GM13976 (cell line): ENCODE results near the gene RARS2.

Experiments used
- DNase-seq: peaks from one replicate; pipeline ENCODE4 v3.0.0; 2012; ENCODE audit warnings: low spot score
- in situ Hi-C: fragments of 300-500 bp; cut with MboI; formaldehyde crosslinking; loops from one replicate; pipeline ENCODE4 v1.12.0; 2022; ENCODE audit warnings: low sequenced_read_pairs, mixed read lengths, inconsistent platforms; ENCODE audit not compliant: unreplicated experiment
- TF ChIP-seq, protein P1 (sequence below): IDR thresholded peaks from 2 replicates; pipeline ENCODE4 v1.5.1; 2012; ENCODE audit warnings: borderline replicate concordance, mild to moderate bottlenecking; ENCODE audit not compliant: insufficient read depth; ENCODE audit errors: extremely low read depth, missing control alignments, control extremely low read depth

Gene RARS2

DNA sequence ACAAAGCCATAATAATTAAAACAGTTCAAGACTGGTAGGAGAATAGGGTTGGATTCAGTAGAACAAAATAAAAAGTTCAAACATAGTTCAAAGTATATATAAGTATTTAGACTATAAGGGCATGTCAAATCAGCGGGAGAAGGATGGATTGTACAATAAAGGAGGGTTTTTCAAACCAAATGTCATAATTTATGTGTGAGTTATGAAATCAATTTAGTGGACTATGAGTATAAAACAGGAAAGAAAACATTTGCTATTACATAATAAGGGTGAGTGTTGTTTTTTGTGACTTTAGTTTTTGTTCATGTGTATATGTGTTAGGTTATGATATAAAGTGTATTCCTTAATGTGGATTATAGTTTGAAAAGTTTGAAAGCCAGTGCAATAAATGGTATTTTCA lies 10.8 kb upstream of the RARS2 start:
- in situ Hi-C loops, result no loop called here
- TF ChIP-seq, protein P1, sequence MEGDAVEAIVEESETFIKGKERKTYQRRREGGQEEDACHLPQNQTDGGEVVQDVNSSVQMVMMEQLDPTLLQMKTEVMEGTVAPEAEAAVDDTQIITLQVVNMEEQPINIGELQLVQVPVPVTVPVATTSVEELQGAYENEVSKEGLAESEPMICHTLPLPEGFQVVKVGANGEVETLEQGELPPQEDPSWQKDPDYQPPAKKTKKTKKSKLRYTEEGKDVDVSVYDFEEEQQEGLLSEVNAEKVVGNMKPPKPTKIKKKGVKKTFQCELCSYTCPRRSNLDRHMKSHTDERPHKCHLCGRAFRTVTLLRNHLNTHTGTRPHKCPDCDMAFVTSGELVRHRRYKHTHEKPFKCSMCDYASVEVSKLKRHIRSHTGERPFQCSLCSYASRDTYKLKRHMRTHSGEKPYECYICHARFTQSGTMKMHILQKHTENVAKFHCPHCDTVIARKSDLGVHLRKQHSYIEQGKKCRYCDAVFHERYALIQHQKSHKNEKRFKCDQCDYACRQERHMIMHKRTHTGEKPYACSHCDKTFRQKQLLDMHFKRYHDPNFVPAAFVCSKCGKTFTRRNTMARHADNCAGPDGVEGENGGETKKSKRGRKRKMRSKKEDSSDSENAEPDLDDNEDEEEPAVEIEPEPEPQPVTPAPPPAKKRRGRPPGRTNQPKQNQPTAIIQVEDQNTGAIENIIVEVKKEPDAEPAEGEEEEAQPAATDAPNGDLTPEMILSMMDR, result no peak
- no peak for DNase-seq

DNA sequence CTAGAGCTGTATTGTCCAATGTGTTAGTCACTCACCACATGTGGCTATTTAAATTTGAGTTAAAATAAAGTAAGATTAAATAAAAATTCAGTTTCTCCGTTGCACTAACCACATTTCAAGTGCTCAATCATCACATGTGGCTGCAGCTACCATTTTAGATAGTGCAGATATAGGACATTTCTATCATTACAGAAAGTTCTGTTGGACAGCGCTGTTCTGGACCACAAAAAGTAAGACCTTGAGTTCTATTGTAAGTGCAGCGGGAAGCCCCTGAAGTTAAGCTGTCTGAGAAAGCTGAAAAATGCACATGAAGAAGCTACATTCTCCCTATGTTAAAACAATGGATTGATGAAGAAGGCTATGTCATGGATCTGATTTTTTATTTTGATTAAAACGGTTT lies 1.2 kb upstream of the RARS2 start:
- TF ChIP-seq, protein P1, result no peak
- in situ Hi-C loops, result no loop called here
- DNase-seq, result no peak

DNA sequence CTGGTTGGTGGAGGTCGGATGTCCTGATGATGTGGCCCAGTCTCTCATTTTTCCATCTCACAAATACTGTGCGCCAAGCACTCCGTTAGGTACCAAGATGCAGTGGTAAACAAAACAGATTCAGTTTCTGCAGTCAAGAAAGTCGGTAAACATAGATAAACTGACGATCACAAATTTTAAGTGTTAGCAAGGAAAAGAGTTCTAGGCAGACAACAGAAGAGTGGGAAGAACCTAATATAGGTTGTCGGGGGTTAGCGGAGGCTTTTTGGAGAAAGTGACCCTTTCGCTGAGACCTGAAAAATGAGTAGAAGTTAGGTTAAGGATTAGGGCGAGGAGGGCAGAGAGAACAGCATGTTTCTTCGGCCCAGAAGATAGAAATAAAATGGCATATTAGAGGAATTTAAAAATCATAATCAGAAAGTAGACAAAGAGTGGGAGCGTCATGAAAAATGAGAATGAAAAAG lies 662 bp upstream of the RARS2 start:
- TF ChIP-seq, protein P1, result no peak
- in situ Hi-C loops, result no loop called here
- DNase-seq, result no peak

DNA sequence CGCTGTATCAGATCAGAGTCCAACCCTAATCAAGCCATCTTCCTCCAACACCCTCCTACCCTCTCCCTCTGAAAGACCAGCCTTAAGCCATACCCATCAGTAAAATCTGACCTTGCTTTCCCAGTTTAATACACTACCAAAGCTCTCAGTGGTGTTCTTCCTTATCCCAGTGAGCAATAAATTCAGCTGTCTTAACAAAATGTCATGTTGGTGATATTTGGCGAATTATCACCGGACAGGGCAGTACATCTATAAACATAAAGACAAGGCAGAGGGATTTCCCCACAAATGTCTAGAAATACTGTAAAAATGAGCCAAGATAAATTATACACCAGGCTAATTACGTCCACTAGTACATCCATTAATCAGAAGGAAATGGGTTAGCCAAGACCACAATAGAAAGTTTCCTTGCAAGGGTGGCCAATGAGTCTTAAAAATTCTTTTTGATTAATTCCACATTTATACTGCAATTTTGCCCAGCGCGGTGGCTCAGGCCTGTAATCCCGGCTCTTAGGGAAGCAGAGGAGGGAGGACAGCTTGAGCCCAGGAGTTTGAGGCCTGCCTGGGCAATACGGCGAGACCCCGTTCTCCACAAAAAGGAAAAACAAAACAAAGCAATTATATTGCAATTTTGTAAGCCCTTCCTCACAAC lies 905 bp downstream of the RARS2 start:
- TF ChIP-seq, protein P1, result no peak
- in situ Hi-C loops, result no loop called here
- DNase-seq, result no peak

DNA sequence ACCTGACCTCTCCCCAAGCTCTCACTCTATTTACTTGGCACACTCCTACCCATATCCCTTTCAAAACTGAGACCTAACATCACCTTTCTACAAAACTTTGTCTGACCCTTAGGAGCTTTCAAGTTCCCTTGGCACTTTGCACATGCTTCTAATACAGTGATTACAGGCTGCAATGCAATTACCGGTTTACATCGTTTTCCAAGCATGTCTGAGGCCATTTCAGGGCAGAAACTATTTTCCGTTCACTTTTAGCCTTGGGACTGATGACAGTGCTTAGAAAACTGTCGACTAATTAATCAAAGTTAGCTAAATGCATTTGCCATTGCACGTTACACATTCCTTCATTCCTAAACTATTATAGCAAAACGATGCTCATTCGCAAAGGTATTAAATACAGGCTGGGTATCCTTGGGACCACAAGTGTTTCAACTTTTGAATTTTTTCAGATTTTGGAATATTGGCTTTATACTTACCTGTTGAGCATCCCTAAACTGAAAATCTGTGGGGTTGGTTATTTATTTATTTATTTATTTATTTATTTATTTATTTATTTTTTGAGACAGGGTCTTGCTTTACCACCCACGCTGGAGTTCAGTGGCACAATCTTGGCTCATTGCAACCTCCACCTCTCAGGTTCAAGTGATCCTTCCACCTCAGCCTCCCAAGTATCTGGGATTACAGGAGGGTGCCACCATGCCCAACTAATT lies 3.3 kb downstream of the RARS2 start:
- in situ Hi-C loops, result no loop called here
- TF ChIP-seq, protein P1, result no peak
- DNase-seq, result no peak

DNA sequence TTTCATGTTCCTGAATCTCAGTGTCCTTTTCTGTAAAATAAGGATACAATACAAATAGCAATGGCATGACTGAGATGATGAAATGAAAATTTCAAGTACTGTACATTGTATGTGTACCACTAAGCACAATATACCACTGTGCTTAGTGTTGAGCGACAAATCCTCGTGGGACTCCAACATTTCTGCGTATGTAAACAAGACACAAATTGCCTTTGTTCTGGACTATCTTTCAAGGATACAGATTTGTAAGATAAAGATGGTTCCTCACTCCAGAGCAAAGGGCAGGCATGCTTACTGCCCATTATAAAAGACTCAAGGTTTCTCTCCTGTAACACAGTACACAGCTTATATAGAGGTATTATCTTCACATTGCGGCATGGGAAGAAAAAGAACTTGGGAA lies 6.0 kb downstream of the RARS2 start:
- in situ Hi-C loops, result no loop called here

More for the DNA sequence above, 6.0 kb downstream of the RARS2 start:
- no peak for DNase-seq
- TF ChIP-seq, protein P1, result no peak
